Fibroblast of pulmonary artery (primary cell): Measurements from ENCODE around the gene TMEM150C.
A peak's percentile ranks its signal among the peaks of the same experiment; 100 is the strongest.

Source experiments
- DNase-seq: peaks from one replicate; pipeline ENCODE4 v3.0.0-alpha.2; 2010; ENCODE audit warnings: low read depth
- H3K4me3 ChIP-seq: replicated peaks from 2 replicates; pipeline ENCODE4 v1.5.1; 2011; ENCODE audit warnings: low read depth, mild to moderate bottlenecking, control low read depth, low read length, moderate library complexity
- CTCF ChIP-seq: IDR thresholded peaks from 2 replicates; pipeline ENCODE4 v1.5.1; 2011; ENCODE audit warnings: mild to moderate bottlenecking, control low read depth, low read length, inconsistent platforms; ENCODE audit errors: missing control alignments

Gene TMEM150C

GRCh38 chr4:82594456-82594855 lies 32.7 kb upstream of the TMEM150C start:
- no peak for TF ChIP-seq CTCF
- no peak overlapping the region for H3K4me3 ChIP-seq
- peak; percentile 16 for DNase-seq

DNA sequence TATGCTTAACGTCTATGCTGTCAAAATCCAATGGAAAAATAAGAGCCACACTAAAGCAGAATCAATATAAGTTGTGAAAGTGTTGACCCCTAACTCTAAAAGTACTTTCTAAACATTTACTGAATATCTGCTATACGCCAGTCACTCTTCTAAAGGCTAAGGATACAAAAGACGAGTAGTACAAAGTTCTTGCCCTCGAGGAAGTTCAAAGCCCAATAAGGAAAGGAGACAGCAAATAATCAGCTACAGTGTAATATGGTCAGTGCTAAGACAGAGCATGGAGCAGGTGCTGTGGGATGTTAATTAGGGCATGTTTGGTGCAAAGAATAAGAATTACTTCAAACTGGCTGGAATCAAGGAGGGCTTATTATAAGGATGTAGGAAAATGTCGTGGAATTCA lies 31.6 kb upstream of the TMEM150C start:
- no peak for DNase-seq
- no peak overlapping the region for H3K4me3 ChIP-seq
- no peak for TF ChIP-seq CTCF

- TF ChIP-seq CTCF, result no peak
- H3K4me3 ChIP-seq, result no peak overlapping the region
- no peak for DNase-seq
These were observed 30.9 kb upstream of the TMEM150C start for GRCh38 chr4:82592639-82593038.

GRCh38 chr4:82591592-82591991 lies 29.8 kb upstream of the TMEM150C start:
- no peak for DNase-seq
- TF ChIP-seq CTCF, result no peak
- H3K4me3 ChIP-seq, result no peak overlapping the region

- DNase-seq, result no peak
- no peak for TF ChIP-seq CTCF
- H3K4me3 ChIP-seq, result no peak overlapping the region
These were observed 28.0 kb upstream of the TMEM150C start for GRCh38 chr4:82589756-82590155.

GRCh38 chr4:82588771-82589270 lies 27.0 kb upstream of the TMEM150C start:
- no peak for DNase-seq
- no peak overlapping the region for H3K4me3 ChIP-seq
- TF ChIP-seq CTCF, result no peak

- no peak for DNase-seq
- H3K4me3 ChIP-seq, result no peak overlapping the region
- TF ChIP-seq CTCF, result no peak
These were observed 26.2 kb upstream of the TMEM150C start for GRCh38 chr4:82587826-82588540.
